ENCODE results near the gene KCNA10.

GRCh38 chr1:110485725-110486124, 33.2 kb downstream of the KCNA10 start:
- no peak for TF ChIP-seq EZH2 (IDR thresholded peaks at IDR 0.05; ENCODE audit: insufficient read depth, low read length)
- no peak for TF ChIP-seq CTCF (IDR thresholded peaks at IDR 0.05; ENCODE audit: insufficient read depth, low read depth, low read length)

Measured in astrocyte (in vitro differentiated cells and primary cell).